ENCODE measurements around the gene TUBA1A.

- TF ChIP-seq EZH2 (IDR thresholded peaks at IDR 0.05; ENCODE audit: insufficient read depth, poor library complexity, severe bottlenecking) (no peak), EZH2phosphoT487 (IDR thresholded peaks at IDR 0.05; ENCODE audit: insufficient read depth, low read depth) (no peak)
Measured at GRCh38 chr12:49189731-49190716, 1.1 kb upstream of the TUBA1A start.

Data from GM23248 (cell line).